OCI-LY3 (cell line): ENCODE data around the gene BCKDHA.

Experiments used
- EZH2phosphoT487 ChIP-seq: fragments of 200-600 bp; shearing (Covaris generic); IDR thresholded peaks from 2 replicates; pipeline ENCODE4 v1.6.1; 2018; ENCODE audit warnings: antibody characterized with exemption, mixed run types, low read depth
- TF ChIP-seq, protein P1 (sequence below): fragments of 200-600, 300-600 bp; sonication (generic); IDR thresholded peaks from 2 replicates; pipeline ENCODE4 v1.5.1; 2014; ENCODE audit warnings: antibody characterized with exemption, low read length, low read depth

DNA sequence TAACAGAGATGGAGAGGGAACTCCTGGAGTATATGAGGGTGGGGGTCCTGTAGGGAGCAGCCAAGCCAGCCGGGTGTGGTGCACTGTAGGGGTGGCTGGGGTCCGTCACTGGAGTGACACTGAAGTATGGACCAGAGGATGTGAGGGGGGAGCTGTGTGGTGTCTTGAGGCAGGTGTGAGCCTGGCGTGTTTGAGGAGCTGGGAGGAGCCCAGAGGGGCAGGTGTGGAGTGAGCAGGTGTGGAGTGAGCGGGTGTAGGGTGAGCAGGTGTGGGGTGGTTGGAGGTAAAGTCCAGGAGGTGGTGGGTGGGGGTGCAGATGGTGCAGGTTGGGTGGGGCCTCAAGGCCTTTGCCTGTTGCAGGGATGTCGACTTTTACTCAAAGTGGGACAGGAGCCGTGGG lies 23.7 kb downstream of the BCKDHA start:
- TF ChIP-seq, protein P1, sequence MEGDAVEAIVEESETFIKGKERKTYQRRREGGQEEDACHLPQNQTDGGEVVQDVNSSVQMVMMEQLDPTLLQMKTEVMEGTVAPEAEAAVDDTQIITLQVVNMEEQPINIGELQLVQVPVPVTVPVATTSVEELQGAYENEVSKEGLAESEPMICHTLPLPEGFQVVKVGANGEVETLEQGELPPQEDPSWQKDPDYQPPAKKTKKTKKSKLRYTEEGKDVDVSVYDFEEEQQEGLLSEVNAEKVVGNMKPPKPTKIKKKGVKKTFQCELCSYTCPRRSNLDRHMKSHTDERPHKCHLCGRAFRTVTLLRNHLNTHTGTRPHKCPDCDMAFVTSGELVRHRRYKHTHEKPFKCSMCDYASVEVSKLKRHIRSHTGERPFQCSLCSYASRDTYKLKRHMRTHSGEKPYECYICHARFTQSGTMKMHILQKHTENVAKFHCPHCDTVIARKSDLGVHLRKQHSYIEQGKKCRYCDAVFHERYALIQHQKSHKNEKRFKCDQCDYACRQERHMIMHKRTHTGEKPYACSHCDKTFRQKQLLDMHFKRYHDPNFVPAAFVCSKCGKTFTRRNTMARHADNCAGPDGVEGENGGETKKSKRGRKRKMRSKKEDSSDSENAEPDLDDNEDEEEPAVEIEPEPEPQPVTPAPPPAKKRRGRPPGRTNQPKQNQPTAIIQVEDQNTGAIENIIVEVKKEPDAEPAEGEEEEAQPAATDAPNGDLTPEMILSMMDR: no peak
- TF ChIP-seq EZH2phosphoT487: no peak
